Thoracic aorta (tissue), 2 donors: ENCODE measurements around the gene ZRANB3. TPM values are rescaled to one million over a fixed set of nuclear protein-coding genes. Genes with fewer than 3 reads are reported as not detected.

Experiments used
- ATAC-seq: fragments of 150-250 bp; one replicate; pipeline ENCODE4 v1.8.0; 2017; ENCODE audit warnings: low read depth; ENCODE audit not compliant: insufficient number of reproducible peaks, low FRiP score
- DNase-seq: peaks from one replicate; pipeline ENCODE4 v3.0.0-alpha.2; 2020; ENCODE audit warnings: low spot score
- H3K27ac ChIP-seq, 2 donors: fragments of 200-600 bp; sonication (generic); 1 replicate in 1 of 2; 2 replicates in 1 of 2; pipeline ENCODE4 v1.5.1; 2016; ENCODE audit warnings: mild to moderate bottlenecking in 2 of 2, moderate library complexity in 2 of 2
- H3K27me3 ChIP-seq: fragments of 200-600 bp; sonication (generic); replicated peaks from 2 replicates; pipeline ENCODE4 v1.6.0; 2016; ENCODE audit warnings: mild to moderate bottlenecking; ENCODE audit not compliant: insufficient read depth
- H3K36me3 ChIP-seq: fragments of 200-600 bp; sonication (generic); one replicate; pipeline ENCODE4 v1.5.1; 2016
- H3K4me1 ChIP-seq, 2 donors: fragments of 200-600 bp; sonication (generic); 1 replicate in 1 of 2; 2 replicates in 1 of 2; pipeline versions ENCODE4 v1.5.1 to v1.6.0; 2016; ENCODE audit warnings: low read depth in 2 of 2, mild to moderate bottlenecking in 1 of 2; ENCODE audit not compliant: control insufficient read depth in 1 of 2
- H3K4me3 ChIP-seq: fragments of 200-600 bp; sonication (generic); 2 replicates; pipeline ENCODE4 v1.5.1; 2016; ENCODE audit warnings: mild to moderate bottlenecking
- H3K9me3 ChIP-seq: fragments of 200-600 bp; sonication (generic); 2 replicates; pipeline ENCODE4 v1.5.1; 2016
- total RNA-seq, 2 donors: library from RNA; depleted of rRNA; stranded (reverse); fragments of >200 nt; gene quantifications; one replicate each; pipeline versions ENCODE4 v1.1.0 to v1.2.3, GENCODE V29; 2016
- TF ChIP-seq, protein P1 (sequence below): fragments of 200-600 bp; sonication (generic); IDR thresholded peaks from one replicate; pipeline ENCODE4 v1.5.1; 2019; ENCODE audit warnings: antibody characterized with exemption

The ZRANB3 gene
- total RNA-seq, 2 donors from 2014 or later = 3.2 to 4.2 TPM

DNA sequence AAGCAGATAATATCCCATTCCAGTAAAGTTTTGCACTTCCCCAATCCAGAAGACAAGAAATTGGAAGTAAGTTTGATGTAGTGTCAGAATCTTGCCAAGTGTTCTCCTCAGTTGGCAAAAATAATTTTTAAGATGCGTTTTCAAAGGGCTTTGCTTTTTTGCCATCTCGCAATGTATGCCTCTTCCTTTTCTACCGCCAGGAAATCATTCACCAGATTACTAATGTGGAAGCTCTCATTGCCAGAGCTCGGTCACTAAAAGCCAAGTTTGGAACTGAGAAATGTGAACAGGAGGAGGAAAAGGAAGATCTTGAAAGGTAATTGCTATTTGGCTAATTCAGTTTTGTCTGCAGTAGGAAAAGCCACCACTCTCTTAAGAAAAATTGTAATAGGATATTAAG lies 368.2 kb downstream of the ZRANB3 start:
- Histone ChIP-seq H3K36me3 (peaks cover 34% of the 10 kb centered on the region), H3K4me1 (no peaks in the 10 kb centered on the region), H3K27ac (no peak overlapping the region), H3K4me3 (no peak overlapping the region), H3K27me3 (no peaks in the 10 kb centered on the region), H3K9me3 (no peaks in the 10 kb centered on the region)
- DNase-seq = no peak
- no peak for ATAC-seq
- TF ChIP-seq, protein P1, sequence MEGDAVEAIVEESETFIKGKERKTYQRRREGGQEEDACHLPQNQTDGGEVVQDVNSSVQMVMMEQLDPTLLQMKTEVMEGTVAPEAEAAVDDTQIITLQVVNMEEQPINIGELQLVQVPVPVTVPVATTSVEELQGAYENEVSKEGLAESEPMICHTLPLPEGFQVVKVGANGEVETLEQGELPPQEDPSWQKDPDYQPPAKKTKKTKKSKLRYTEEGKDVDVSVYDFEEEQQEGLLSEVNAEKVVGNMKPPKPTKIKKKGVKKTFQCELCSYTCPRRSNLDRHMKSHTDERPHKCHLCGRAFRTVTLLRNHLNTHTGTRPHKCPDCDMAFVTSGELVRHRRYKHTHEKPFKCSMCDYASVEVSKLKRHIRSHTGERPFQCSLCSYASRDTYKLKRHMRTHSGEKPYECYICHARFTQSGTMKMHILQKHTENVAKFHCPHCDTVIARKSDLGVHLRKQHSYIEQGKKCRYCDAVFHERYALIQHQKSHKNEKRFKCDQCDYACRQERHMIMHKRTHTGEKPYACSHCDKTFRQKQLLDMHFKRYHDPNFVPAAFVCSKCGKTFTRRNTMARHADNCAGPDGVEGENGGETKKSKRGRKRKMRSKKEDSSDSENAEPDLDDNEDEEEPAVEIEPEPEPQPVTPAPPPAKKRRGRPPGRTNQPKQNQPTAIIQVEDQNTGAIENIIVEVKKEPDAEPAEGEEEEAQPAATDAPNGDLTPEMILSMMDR = no peak

DNA sequence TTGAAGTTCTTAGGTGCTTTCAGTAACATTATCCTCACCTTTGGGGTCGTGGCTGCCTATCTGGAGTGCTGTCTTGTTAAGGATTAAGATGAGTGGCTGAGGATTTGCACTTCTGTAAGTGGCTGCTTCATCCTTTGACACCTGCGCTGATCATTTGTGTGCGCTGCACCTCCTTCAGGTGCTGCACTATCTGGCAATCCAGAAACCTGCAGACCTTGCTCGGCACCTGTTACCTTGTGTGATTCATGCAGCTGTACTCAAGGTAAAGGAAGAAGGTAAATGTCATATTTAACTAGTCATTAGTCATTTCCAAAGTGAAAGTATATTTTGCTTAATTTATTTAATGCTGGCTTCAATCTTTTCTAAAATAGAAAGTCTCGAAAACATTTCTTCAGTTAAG lies 368.6 kb downstream of the ZRANB3 start:
- no peak for DNase-seq
- no peaks in the 10 kb centered on the region for H3K27me3 ChIP-seq
- no peaks in the 10 kb centered on the region for H3K9me3 ChIP-seq
- H3K36me3 ChIP-seq = peaks cover 36% of the 10 kb centered on the region
- H3K27ac ChIP-seq = no peak overlapping the region
- no peak for ATAC-seq
- no peaks in the 10 kb centered on the region for H3K4me1 ChIP-seq
- H3K4me3 ChIP-seq = no peak overlapping the region
- TF ChIP-seq, protein P1 = no peak

DNA sequence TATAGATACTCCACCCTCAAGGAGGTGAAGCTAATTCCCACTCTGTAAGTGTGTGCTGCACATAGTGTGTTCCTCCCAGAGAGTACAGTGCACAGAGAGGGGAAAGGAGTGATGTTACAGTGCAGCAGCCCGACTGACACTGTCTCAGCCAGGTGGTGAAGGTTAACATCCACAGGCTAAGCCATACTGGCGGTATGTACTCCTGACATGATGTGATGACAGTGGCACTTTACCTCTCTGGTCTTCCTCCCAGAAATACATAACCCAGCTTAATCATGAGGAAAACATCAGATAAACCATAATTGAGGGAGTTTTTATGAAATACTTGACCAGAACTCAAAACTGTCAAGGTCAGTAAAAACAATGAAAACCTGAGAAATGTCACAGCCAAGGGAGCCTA lies 371.8 kb downstream of the ZRANB3 start:
- H3K36me3 ChIP-seq = peaks cover 35% of the 10 kb centered on the region
- no peaks in the 10 kb centered on the region for H3K27me3 ChIP-seq
- H3K27ac ChIP-seq = no peak overlapping the region
- no peak for ATAC-seq
- TF ChIP-seq, protein P1 = no peak
- H3K4me1 ChIP-seq = no peaks in the 10 kb centered on the region
- DNase-seq = no peak
- H3K9me3 ChIP-seq = no peaks in the 10 kb centered on the region
- no peak overlapping the region for H3K4me3 ChIP-seq

DNA sequence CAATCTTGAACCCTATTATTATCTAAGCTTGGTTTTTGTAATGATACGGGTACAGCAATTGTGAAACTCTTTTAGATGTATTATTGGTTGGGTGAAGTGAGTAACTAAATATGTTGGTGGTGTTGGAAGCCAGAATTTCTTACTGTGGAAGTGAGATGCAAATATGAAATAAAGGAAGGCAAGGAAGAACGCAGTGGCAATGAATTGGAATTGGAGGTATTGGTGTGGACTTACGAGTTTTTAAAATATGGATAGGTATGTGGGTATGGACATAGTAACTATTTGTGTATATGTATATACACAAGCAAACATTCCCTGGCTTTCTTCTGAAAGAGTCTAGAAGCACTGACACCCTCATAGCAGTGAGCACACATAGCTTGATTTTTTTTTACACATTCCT lies 373.2 kb downstream of the ZRANB3 start:
- ATAC-seq = no peak
- Histone ChIP-seq H3K9me3 (no peaks in the 10 kb centered on the region), H3K4me3 (no peak overlapping the region), H3K27me3 (no peaks in the 10 kb centered on the region), H3K4me1 (no peaks in the 10 kb centered on the region), H3K27ac (no peak overlapping the region), H3K36me3 (peaks cover 35% of the 10 kb centered on the region)
- TF ChIP-seq, protein P1 = no peak
- DNase-seq = no peak

DNA sequence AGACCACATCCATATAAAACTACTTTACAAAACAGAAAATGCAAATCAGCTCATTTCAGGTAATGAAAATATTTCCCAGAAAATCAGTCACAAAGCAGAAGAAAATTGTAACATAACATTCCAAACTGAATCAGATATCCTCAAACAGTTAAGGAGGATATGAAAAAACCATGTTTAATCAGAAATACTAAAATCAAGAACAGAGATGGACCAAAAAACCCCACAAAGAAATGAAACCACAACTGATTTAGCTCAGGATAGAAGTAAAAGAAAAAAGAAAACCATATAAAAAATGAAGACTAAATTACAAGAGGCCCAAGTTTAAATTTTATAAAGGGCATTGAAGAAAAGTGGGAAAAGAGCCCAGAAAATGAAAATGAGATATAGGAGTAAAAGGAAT lies 376.1 kb downstream of the ZRANB3 start:
- ATAC-seq = no peak
- no peak overlapping the region for H3K27ac ChIP-seq
- no peaks in the 10 kb centered on the region for H3K27me3 ChIP-seq
- no peaks in the 10 kb centered on the region for H3K4me1 ChIP-seq
- no peak overlapping the region for H3K4me3 ChIP-seq
- H3K9me3 ChIP-seq = no peaks in the 10 kb centered on the region
- peaks cover 48% of the 10 kb centered on the region for H3K36me3 ChIP-seq
- no peak for DNase-seq
- TF ChIP-seq, protein P1 = no peak
